HCT116 (cell line): ENCODE data around the gene RUFY1.
"Not testable (repeated sequence)": the region's sequence is repeated elsewhere in the genome, so short reads cannot be mapped to it uniquely, and the experiment has no call there.

Experiments used
- CEBPB ChIP-seq: IDR thresholded peaks from 2 replicates; pipeline ENCODE4 v1.6.1; 2012; ENCODE audit warnings: low read depth
- CTCF ChIP-seq, 3 experiments: fragments of 200-600 bp in 1 of 3; sonication (generic) in 1 of 3; IDR thresholded peaks in 2 of 3; conservative IDR thresholded peaks in 1 of 3; 2 replicates each; pipeline ENCODE4 v1.5.1; 2012 to 2017; ENCODE audit warnings: low read depth in 2 of 3, low read length in 2 of 3, antibody characterized with exemption in 1 of 3, borderline replicate concordance in 1 of 3, control low read depth in 1 of 3, mild to moderate bottlenecking in 1 of 3, mixed read lengths in 1 of 3, mixed run types in 1 of 3, moderate library complexity in 1 of 3; ENCODE audit not compliant: insufficient read depth in 1 of 3
- EZH2phosphoT487 ChIP-seq: fragments of 200-600 bp; IDR thresholded peaks from 2 replicates; pipeline ENCODE4 v1.6.1; 2018; ENCODE audit warnings: antibody characterized with exemption, borderline replicate concordance
- POLR2A ChIP-seq: IDR thresholded peaks from 2 replicates; pipeline ENCODE4 v1.7.0; 2011; ENCODE audit warnings: borderline replicate concordance; ENCODE audit not compliant: insufficient read depth, insufficient read length; ENCODE audit errors: extremely low read depth
- POLR2AphosphoS5 ChIP-seq: IDR thresholded peaks from 2 replicates; pipeline ENCODE4 v1.6.1; 2011; ENCODE audit warnings: mild to moderate bottlenecking, low read depth, low read length, moderate library complexity
- RAD21 ChIP-seq: IDR thresholded peaks from 2 replicates; pipeline ENCODE4 v1.6.1; 2012; ENCODE audit warnings: low read depth, mild to moderate bottlenecking
- REST ChIP-seq: IDR thresholded peaks from 2 replicates; pipeline ENCODE4 v1.6.1; 2012; ENCODE audit warnings: low read depth
- YY1 ChIP-seq: IDR thresholded peaks from 2 replicates; pipeline ENCODE4 v1.6.1; 2011; ENCODE audit warnings: low read length, low read depth, moderate library complexity, mild to moderate bottlenecking; ENCODE audit not compliant: insufficient replicate concordance; ENCODE audit errors: extremely low read depth

GRCh38 chr5:179657302-179658178 lies 107.2 kb downstream of the RUFY1 start:
- not testable (repeated sequence) for TF ChIP-seq CTCF (IDR thresholded peaks at IDR 0.05 in 2 of 3, conservative IDR thresholded peaks at IDR 0.05 in 1 of 3; ENCODE audit: borderline replicate concordance in 1 of 3, insufficient read depth in 1 of 3, low read depth in 2 of 3, low read length in 2 of 3); POLR2AphosphoS5; EZH2phosphoT487; RAD21; YY1; POLR2A; CEBPB; REST
